Esophagus squamous epithelium (tissue), 5 donors: ENCODE results near the gene C1orf53. TPM values are rescaled to one million over a fixed set of nuclear protein-coding genes. Genes with fewer than 3 reads are reported as not detected.
A peak's percentile ranks its signal among the peaks of the same experiment; 100 is the strongest.

Source experiments
- DNase-seq: peaks from one replicate; lab custom pipeline; 2025; lab: John Stamatoyannopoulos, UW
- H3K27ac ChIP-seq, 4 donors: fragments of 200-600 bp; sonication (generic); one replicate each; pipeline ENCODE4 v1.5.1; 2016 to 2019; ENCODE audit warnings: mild to moderate bottlenecking in 1 of 4
- H3K27me3 ChIP-seq, 4 donors: fragments of 200-600 bp; sonication (generic); 1 replicate in 3 of 4; 2 replicates in 1 of 4; pipeline versions ENCODE4 v1.5.1 to v1.6.0; 2017 to 2021; ENCODE audit warnings: antibody characterized with exemption in 1 of 4
- H3K36me3 ChIP-seq, 3 donors: fragments of 200-600 bp; sonication (generic); one replicate each; pipeline ENCODE4 v1.5.1; 2016 to 2019
- H3K4me1 ChIP-seq, 3 donors: fragments of 200-600 bp; sonication (generic); one replicate each; pipeline ENCODE4 v1.5.1; 2017 to 2019
- H3K4me3 ChIP-seq, 4 donors: fragments of 200-600 bp; sonication (generic); 1 replicate in 3 of 4; 2 replicates in 1 of 4; pipeline ENCODE4 v1.5.1; 2016 to 2019; ENCODE audit warnings: mild to moderate bottlenecking in 2 of 4, moderate library complexity in 1 of 4
- H3K9me3 ChIP-seq, 3 donors: fragments of 200-600 bp; sonication (generic); one replicate each; pipeline ENCODE4 v1.5.1; 2016 to 2019
- POLR2A ChIP-seq, 4 donors: fragments of 450-650 bp; IDR thresholded peaks; one replicate each; pipeline ENCODE4 v1.6.1; 2017; ENCODE audit warnings: antibody characterized with exemption in 4 of 4, mild to moderate bottlenecking in 4 of 4, moderate library complexity in 3 of 4
- WGBS, 2 donors: methylation state at CpG; one replicate each; pipeline ENCODE4 v1.1.5; 2018; 5-methylcytosine and 5-hydroxymethylcytosine counted together
- intact Hi-C: fragments of 100-400 bp; cut with DNase I; formaldehyde crosslinking; loops from one replicate; pipeline ENCODE4 v1.15.0; 2022
- total RNA-seq, 4 donors: library from RNA; depleted of rRNA; stranded (reverse); fragments of >200 nt; gene quantifications; one replicate each; pipeline ENCODE4 v1.1.0, GENCODE V29; 2016
- TF ChIP-seq, protein P1 (sequence below), 6 experiments: fragments of 450-650 bp in 4 of 6; fragments of 200-600 bp in 2 of 6; sonication (generic) in 2 of 6; IDR thresholded peaks; one replicate each; pipeline ENCODE4 v1.5.1; 2016 to 2019; ENCODE audit warnings: antibody characterized with exemption in 6 of 6, mild to moderate bottlenecking in 4 of 6, moderate library complexity in 4 of 6
- donor health status: DM: yes; HTN: yes; CAD: no.

C1orf53 gene
- total RNA-seq, 4 donors from 2014 or later = 3.4 to 7.2 TPM; not detected in 2

GRCh38 chr1:197911111-197911856 lies 8.9 kb downstream of the C1orf53 start:
- H3K4me1 ChIP-seq = peaks cover 39 to 68% (median 41%) of the 10 kb centered on the region in 3 donors
- TF ChIP-seq POLR2A (IDR thresholded peaks at IDR 0.05) = no peak
- TF ChIP-seq, protein P1, sequence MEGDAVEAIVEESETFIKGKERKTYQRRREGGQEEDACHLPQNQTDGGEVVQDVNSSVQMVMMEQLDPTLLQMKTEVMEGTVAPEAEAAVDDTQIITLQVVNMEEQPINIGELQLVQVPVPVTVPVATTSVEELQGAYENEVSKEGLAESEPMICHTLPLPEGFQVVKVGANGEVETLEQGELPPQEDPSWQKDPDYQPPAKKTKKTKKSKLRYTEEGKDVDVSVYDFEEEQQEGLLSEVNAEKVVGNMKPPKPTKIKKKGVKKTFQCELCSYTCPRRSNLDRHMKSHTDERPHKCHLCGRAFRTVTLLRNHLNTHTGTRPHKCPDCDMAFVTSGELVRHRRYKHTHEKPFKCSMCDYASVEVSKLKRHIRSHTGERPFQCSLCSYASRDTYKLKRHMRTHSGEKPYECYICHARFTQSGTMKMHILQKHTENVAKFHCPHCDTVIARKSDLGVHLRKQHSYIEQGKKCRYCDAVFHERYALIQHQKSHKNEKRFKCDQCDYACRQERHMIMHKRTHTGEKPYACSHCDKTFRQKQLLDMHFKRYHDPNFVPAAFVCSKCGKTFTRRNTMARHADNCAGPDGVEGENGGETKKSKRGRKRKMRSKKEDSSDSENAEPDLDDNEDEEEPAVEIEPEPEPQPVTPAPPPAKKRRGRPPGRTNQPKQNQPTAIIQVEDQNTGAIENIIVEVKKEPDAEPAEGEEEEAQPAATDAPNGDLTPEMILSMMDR (IDR thresholded peaks at IDR 0.05) = no peak
- intact Hi-C loops = no loop called here
- H3K27me3 ChIP-seq = peaks cover 17 to 100% (median 73%) of the 10 kb centered on the region in 4 donors
- no peaks in the 10 kb centered on the region for H3K9me3 ChIP-seq
- H3K36me3 ChIP-seq = no peaks in the 10 kb centered on the region
- H3K27ac ChIP-seq = no peak overlapping the region
- H3K4me3 ChIP-seq = peak overlapping the region in 2 of 4 donors; percentile 26 to 46
- no peak for DNase-seq
- WGBS, 2 donors = 0 to 12% methylated on average over 6 of the region's 47 CpGs

DNA sequence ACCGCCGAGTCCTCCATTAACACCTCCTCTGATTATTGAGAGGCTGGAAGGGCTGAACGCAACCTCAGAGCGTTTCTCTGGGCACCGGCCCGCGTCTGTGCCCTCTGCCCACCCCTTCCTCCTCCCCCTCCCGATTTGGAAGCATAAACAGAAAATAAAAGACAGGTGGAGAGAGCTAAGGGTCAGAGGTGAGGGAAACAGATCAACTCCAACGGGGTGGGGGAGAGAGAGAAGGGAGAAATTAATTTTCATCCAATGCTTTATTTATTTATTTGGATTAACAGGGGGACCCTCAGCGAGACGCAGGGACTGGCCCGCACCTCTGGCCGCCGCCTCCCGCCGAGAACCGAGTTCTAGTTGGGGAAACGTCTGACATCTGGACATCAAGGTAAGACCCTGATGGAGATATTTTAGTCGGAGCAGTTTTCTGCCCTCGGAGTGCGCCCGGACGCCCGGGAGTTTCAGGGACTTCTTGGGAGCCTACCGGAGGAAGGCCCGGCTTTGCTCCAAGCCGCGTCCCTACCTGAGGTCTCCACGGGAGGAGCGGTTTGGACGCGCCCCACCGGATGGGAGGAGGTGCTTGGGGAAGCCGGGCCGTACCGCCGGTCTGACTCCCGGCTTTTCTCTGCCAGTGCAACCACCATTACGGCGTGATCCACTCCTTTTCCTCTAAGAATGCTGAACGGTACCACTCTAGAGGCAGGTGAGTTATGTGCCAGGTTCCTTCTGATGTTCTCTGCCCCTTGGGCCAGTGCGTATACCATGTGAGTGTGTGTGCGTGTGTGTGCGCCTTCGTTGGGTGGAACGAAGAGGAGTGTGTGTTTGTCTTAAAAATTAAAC lies 9.6 kb downstream of the C1orf53 start:
- Histone ChIP-seq H3K4me1 (peaks cover 47 to 76% (median 47%) of the 10 kb centered on the region in 3 donors), H3K27me3 (peaks cover 25 to 100% (median 80%) of the 10 kb centered on the region in 4 donors), H3K4me3 (peak overlapping the region; percentile 8 to 46 (median 18)), H3K27ac (no peak overlapping the region), H3K9me3 (no peaks in the 10 kb centered on the region), H3K36me3 (no peaks in the 10 kb centered on the region)
- TF ChIP-seq, protein P1 (IDR thresholded peaks at IDR 0.05) = no peak
- no peak for TF ChIP-seq POLR2A (IDR thresholded peaks at IDR 0.05)
- WGBS, 2 donors = 3 to 4% methylated on average over 18 to 38 of the region's 46 CpGs
- intact Hi-C loops = no loop called here
- DNase-seq = no peak

DNA sequence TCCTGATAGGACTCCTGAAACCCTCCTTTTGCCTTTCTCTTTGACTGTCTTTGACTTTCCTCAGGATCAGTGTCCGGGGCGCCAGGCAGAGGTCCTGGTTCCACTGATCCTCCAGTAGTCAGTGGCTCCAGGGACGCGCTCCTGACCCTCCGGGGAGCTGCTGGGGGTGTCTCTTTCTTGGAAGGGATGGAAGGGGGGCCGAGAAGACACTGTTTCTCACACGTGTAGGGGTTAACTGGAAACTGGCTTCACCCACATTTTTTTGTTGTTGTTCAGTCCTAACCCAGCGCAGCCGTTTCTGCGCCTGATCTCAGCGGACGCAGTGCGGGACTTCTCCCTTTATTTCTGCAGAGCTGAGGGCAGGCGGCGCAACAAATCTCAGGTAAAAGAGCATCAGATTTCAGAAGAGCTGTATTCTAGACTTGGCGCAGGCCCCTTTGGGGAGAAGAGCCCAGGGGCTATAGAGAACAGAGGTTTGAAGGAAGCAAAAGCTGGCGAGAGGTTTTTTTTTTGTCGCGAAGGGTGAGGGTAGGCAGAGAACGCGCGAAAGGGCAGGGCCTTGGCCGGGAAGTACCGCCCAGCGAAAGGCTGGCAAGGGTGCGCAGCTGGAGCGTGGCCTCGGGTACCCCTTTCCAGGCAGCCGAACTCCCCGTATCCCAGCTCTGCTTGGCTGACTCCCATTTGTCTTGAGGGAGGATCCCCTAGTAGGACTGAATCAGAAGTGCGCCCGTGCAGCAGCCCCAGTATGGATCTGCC lies 10.5 kb downstream of the C1orf53 start:
- Histone ChIP-seq H3K4me1 (peaks cover 47 to 85% (median 56%) of the 10 kb centered on the region in 3 donors), H3K27me3 (peaks cover 30 to 100% (median 86%) of the 10 kb centered on the region in 4 donors), H3K27ac (no peak overlapping the region), H3K4me3 (peak overlapping the region in 3 of 4 donors; percentile 8 to 46 (median 26)), H3K9me3 (no peaks in the 10 kb centered on the region), H3K36me3 (no peaks in the 10 kb centered on the region)
- DNase-seq = no peak
- intact Hi-C loops = no loop called here
- 2 to 13% methylated on average over 10 to 18 of the region's 32 CpGs for WGBS, 2 donors
- TF ChIP-seq, protein P1 (IDR thresholded peaks at IDR 0.05) = no peak
- no peak for TF ChIP-seq POLR2A (IDR thresholded peaks at IDR 0.05)

GRCh38 chr1:197913495-197914276 lies 11.3 kb downstream of the C1orf53 start:
- Histone ChIP-seq H3K36me3 (no peaks in the 10 kb centered on the region), H3K27me3 (peaks cover 29 to 100% (median 85%) of the 10 kb centered on the region in 4 donors), H3K9me3 (no peaks in the 10 kb centered on the region), H3K27ac (no peak overlapping the region), H3K4me3 (peak overlapping the region in 1 of 4 donors; percentile 46), H3K4me1 (peaks cover 47 to 90% (median 61%) of the 10 kb centered on the region in 3 donors)
- 43 to 50% methylated on average over 9 to 16 of the region's 26 CpGs for WGBS, 2 donors
- TF ChIP-seq, protein P1 (IDR thresholded peaks at IDR 0.05) = no peak
- no peak for TF ChIP-seq POLR2A (IDR thresholded peaks at IDR 0.05)
- no peak for DNase-seq
- intact Hi-C loops = no loop called here
